Measurements from ENCODE around the gene LAMA2. TPM values are rescaled to one million over a fixed set of nuclear protein-coding genes. Genes with fewer than 3 reads are reported as not detected.
A peak's percentile ranks its signal among the peaks of the same experiment; 100 is the strongest.

LAMA2 gene
- total RNA-seq, 1 donor from 2014 or later = 185 TPM

GRCh38 chr6:129188306-129188705, 305.4 kb downstream of the LAMA2 start:
- intact Hi-C loops (cut with micrococcal nuclease) = no loop called here
- TF ChIP-seq CTCF (IDR thresholded peaks at IDR 0.05; ENCODE audit: borderline replicate concordance) = no peak
- Histone ChIP-seq H3K27ac (replicated peaks) (peak overlapping the region; percentile 22), H3K4me3 (no peak overlapping the region), H3K9me3 (replicated peaks) (no peaks in the 10 kb centered on the region), H3K27me3 (ENCODE audit: low read depth) (no peaks in the 10 kb centered on the region), H3K4me1 (peaks cover 30% of the 10 kb centered on the region), H3K36me3 (peaks cover 38% of the 10 kb centered on the region)
- no peak for DNase-seq

GRCh38 chr6:129188795-129189194, 305.9 kb downstream of the LAMA2 start:
- intact Hi-C loops (cut with micrococcal nuclease) = no loop called here
- Histone ChIP-seq H3K4me1 (peaks cover 28% of the 10 kb centered on the region), H3K4me3 (no peak overlapping the region), H3K27ac (replicated peaks) (peak overlapping the region; percentile 22), H3K9me3 (replicated peaks) (no peaks in the 10 kb centered on the region), H3K27me3 (ENCODE audit: low read depth) (no peaks in the 10 kb centered on the region), H3K36me3 (peaks cover 38% of the 10 kb centered on the region)
- no peak for TF ChIP-seq CTCF (IDR thresholded peaks at IDR 0.05; ENCODE audit: borderline replicate concordance)
- no peak for DNase-seq

GRCh38 chr6:129189266-129189665, 306.3 kb downstream of the LAMA2 start:
- intact Hi-C loops (cut with micrococcal nuclease) = no loop called here
- TF ChIP-seq CTCF (IDR thresholded peaks at IDR 0.05; ENCODE audit: borderline replicate concordance) = no peak

GRCh38 chr6:129191235-129191634, 308.3 kb downstream of the LAMA2 start:
- no peak for DNase-seq
- peaks cover 37% of the 10 kb centered on the region for H3K4me1 ChIP-seq
- no peak for TF ChIP-seq CTCF (IDR thresholded peaks at IDR 0.05; ENCODE audit: borderline replicate concordance)
- no peak overlapping the region for H3K4me3 ChIP-seq
- peak overlapping the region; percentile 1 for H3K27ac ChIP-seq (replicated peaks)
- no peaks in the 10 kb centered on the region for H3K27me3 ChIP-seq (ENCODE audit: low read depth)
- peaks cover 40% of the 10 kb centered on the region for H3K36me3 ChIP-seq
- H3K9me3 ChIP-seq (replicated peaks) = no peaks in the 10 kb centered on the region
- intact Hi-C loops (cut with micrococcal nuclease) = no loop called here

More at GRCh38 chr6:129189266-129189665, 306.3 kb downstream of the LAMA2 start:
- Histone ChIP-seq H3K27me3 (ENCODE audit: low read depth) (no peaks in the 10 kb centered on the region), H3K36me3 (peaks cover 40% of the 10 kb centered on the region), H3K9me3 (replicated peaks) (no peaks in the 10 kb centered on the region), H3K4me1 (peaks cover 28% of the 10 kb centered on the region), H3K4me3 (no peak overlapping the region), H3K27ac (replicated peaks) (peak overlapping the region; percentile 6)
- no peak for DNase-seq

GRCh38 chr6:129192458-129192989, 309.6 kb downstream of the LAMA2 start:
- Histone ChIP-seq H3K4me3 (no peak overlapping the region), H3K36me3 (peaks cover 40% of the 10 kb centered on the region), H3K9me3 (replicated peaks) (no peaks in the 10 kb centered on the region), H3K27me3 (ENCODE audit: low read depth) (no peaks in the 10 kb centered on the region), H3K27ac (replicated peaks) (peak overlapping the region; percentile 33), H3K4me1 (peaks cover 24% of the 10 kb centered on the region)
- no peak for TF ChIP-seq CTCF (IDR thresholded peaks at IDR 0.05; ENCODE audit: borderline replicate concordance)
- intact Hi-C loops (cut with micrococcal nuclease) = no loop called here
- DNase-seq = no peak
